Stimulated activated CD4-positive, alpha-beta T cell treated with anti-CD3 and anti-CD28 coated beads, Interleukin-4, amount 100 ng/mL, for 4 hours (primary cell): ENCODE data around the gene PCAT7.
A peak's percentile ranks its signal among the peaks of the same experiment; 100 is the strongest.

Source experiments
- DNase-seq, 2 experiments: peaks; one replicate each; pipeline ENCODE4 v3.0.0-alpha.2; 2020

Gene PCAT7

GRCh38 chr9:94606646-94607422 is 52.0 kb downstream of the PCAT7 start:
- DNase-seq, result no peak

DNA sequence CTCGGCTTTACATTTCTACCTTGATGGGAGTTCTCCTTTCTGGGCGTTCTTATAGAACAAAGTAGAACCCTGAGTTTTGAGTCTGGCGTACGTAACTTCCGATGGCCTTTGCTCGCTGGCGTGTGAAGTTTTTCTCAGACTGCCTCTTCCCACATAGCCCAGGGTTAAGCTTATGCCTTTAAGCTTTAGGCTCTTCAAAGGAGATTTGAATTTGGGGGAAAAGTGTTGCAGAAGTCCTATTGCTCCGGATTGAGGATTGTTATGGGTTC is 52.5 kb downstream of the PCAT7 start:
- no peak for DNase-seq

GRCh38 chr9:94610181-94610606 is 55.3 kb downstream of the PCAT7 start:
- no peak for DNase-seq

DNA sequence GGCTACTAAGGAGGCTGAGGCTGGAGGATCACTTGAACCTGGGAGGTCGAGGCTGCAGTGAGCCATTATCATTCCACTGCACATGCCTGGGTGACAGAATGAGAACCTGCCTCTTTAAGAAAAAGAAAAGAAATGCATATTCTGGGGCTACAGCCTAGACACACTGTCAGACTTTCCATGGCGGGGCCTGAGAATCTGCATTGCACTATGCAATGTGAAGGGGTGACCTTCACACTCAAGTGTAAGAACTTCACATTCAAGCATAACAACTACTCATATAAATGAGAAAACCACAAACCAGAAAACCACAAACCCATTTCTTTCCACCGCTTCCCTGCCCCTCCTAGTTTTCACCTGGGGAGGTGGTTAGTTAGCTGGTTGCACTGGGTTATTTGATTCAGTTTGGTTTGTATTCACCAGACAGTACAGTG is 56.8 kb downstream of the PCAT7 start:
- peak; percentile 13 to 34 for DNase-seq

DNA sequence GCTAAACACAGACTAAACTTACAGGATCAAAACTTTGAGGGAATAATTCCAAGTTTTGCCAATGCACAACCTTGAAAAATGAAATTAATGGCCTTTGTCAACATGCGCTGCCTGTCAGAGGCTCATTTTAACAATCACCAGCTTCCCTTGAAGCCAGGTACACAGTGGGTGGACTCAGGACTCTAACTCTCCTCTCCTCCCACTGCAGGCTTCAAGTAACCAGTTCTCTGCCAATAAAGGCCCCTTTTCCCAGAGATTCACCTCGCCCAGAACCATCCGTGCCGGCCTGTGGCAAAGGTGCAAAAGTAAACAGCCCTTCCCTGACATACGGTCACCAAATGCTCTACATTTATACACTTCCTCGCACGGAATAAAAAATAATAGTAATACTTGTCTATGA is 57.2 kb downstream of the PCAT7 start:
- DNase-seq, result no peak

DNA sequence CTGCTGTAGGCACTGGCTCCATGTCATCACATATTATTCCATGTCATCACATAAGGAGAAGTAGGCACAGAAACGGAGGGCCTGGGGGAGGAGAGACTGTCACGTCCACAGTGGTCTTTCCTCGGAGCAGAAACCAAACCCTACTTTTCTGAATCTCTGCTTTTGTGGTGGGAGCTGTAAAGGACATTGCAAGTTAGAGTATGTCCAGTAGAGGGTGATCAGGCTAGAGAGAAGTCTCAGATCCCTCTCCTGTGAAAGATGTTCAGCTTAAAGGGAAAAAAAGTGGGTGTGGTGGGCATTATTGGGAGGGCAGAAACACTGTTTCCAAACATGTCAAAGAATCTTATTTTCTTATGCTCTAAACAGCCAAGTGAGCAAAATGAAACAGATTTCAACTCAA is 58.1 kb downstream of the PCAT7 start:
- DNase-seq, result no peak

DNA sequence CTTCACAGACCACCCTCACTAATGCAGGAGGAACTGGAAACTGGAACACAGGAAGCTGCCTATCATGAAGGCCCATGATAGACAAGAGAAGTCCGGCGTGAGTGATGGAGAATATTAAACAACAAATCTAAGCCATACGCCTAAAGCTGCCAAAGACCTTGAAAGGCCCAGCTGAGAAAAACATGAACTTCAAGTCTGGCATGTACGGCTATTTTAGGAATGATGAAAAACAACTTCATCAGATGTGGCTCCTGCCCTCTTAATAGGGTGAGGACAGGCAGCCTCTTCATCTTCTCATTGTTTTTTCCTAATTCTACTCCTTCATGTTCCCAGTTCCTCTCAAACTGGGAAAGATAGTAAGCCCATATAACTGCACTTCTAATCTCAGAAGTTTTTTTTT is 64.1 kb downstream of the PCAT7 start:
- DNase-seq, result no peak
